Lower leg skin (tissue), 3 donors: Measurements from ENCODE around the gene ZFAND3.

Source experiments
- POLR2A ChIP-seq, 2 donors: fragments of 450-650 bp; IDR thresholded peaks; one replicate each; pipeline ENCODE4 v1.6.1; 2016 to 2017; ENCODE audit warnings: antibody characterized with exemption in 2 of 2, mild to moderate bottlenecking in 1 of 2, moderate library complexity in 1 of 2
- TF ChIP-seq, protein P1 (sequence below), 3 donors: fragments of 450-650 bp; IDR thresholded peaks; one replicate each; pipeline ENCODE4 v1.5.1; 2016; ENCODE audit warnings: antibody characterized with exemption in 3 of 3, mild to moderate bottlenecking in 3 of 3, moderate library complexity in 2 of 3

- TF ChIP-seq, protein P1, sequence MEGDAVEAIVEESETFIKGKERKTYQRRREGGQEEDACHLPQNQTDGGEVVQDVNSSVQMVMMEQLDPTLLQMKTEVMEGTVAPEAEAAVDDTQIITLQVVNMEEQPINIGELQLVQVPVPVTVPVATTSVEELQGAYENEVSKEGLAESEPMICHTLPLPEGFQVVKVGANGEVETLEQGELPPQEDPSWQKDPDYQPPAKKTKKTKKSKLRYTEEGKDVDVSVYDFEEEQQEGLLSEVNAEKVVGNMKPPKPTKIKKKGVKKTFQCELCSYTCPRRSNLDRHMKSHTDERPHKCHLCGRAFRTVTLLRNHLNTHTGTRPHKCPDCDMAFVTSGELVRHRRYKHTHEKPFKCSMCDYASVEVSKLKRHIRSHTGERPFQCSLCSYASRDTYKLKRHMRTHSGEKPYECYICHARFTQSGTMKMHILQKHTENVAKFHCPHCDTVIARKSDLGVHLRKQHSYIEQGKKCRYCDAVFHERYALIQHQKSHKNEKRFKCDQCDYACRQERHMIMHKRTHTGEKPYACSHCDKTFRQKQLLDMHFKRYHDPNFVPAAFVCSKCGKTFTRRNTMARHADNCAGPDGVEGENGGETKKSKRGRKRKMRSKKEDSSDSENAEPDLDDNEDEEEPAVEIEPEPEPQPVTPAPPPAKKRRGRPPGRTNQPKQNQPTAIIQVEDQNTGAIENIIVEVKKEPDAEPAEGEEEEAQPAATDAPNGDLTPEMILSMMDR (IDR thresholded peaks at IDR 0.05) = no peak
- no peak for TF ChIP-seq POLR2A (IDR thresholded peaks at IDR 0.05)
These were observed 284.4 kb downstream of the ZFAND3 start for GRCh38 chr6:38103921-38104320.
